Fibroblast of skin of scalp (primary cell): ENCODE data around the gene RNF220.
"Not testable (repeated sequence)": the region's sequence is repeated elsewhere in the genome, so short reads cannot be mapped to it uniquely, and the experiment has no call there.

Source experiments
- DNase-seq: peaks from one replicate; pipeline ENCODE4 v3.0.0-alpha.2; 2013

The RNF220 gene

GRCh38 chr1:44682883-44683265 is 277.8 kb downstream of the RNF220 start:
- DNase-seq = no peak

DNA sequence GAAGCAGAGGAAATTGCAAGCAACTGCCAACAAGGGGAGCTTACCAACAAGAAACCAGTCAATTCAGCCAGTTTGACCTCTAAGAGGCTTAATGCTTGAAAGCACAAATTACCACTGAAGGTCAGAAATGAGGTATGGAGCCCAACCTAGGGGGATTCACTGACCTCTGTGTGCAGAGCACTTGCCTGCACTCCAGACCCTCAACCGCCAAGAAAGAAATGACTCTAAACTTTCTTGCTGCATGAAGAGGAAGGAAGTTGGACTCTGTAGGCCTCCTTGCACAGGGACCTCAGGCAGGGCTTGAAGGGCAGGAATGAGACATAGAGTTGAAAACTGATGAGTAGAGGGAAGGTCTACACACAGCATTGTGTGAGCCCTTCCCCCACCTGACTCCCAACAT is 279.5 kb downstream of the RNF220 start:
- no peak for DNase-seq

GRCh38 chr1:44685218-44685617 is 280.2 kb downstream of the RNF220 start:
- no peak for DNase-seq

DNA sequence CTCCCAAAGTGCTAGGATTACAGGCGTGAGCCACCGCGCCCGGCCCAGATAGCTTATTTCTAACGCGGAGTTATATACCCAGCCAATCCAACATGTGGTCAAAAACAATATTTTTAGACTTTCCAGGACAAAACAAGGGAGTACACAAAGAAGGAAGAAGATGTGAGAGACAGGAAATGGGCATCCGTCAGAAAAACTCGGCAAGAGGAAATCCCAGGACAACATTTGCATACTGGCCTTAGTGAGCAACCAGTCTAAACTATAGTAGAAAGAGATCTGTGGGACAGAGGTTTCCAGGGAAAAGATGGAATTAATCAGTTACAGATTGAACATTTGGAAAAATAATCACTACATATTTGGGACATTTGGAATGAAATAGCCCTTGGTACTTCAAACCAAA is 280.8 kb downstream of the RNF220 start:
- DNase-seq = no peak

DNA sequence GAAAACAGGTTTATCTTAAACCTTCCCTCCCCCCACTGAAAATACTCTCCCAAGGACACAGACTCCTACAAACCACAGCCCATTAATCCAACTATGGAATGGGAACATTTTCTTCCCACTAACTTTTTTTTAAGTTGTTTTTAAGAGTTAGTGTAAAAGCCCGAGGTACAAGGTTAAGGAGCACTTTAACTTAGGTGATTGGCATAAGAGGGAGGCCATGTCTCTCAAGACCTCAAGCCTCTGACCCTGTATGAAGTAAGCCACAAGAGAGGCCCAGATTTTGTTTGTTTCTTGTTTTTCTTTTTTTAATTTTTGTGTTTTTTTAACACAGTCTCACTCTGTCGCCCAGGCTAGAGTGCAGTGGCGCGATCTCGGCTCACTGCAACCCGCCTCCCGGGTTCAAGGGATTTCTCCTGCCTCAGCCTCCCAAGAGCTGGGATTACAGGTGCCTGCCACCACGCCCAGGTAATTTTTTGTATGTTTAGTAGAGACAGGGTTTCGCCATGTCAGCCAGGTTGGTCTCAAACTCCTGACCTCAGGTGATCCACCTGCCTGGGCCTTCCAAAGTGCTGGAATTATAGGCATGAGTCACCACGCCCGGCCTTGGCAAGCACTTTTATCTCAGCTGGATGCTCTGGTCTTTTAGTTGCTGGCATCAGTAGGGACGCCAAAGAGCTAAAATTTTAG is 283.8 kb downstream of the RNF220 start:
- no peak for DNase-seq

DNA sequence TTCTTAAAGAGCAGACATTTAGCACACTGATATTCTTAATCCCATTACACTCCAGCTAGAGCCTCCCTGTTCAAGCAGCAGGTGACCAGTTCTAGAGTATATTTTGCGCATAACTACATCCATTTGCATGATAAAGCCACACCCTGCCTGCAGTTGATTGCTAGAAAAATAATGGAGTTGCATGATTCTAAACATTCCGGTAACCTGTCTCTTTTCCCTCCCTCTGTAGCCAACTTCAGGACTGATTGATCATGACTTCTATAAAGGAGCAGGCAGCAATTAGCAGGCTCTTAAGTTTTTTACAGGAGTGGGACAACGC is 284.4 kb downstream of the RNF220 start:
- no peak for DNase-seq

GRCh38 chr1:44693159-44693558 is 288.1 kb downstream of the RNF220 start:
- no peak for DNase-seq

- DNase-seq = no peak
Measured at GRCh38 chr1:44693900-44694299, 288.8 kb downstream of the RNF220 start.

DNA sequence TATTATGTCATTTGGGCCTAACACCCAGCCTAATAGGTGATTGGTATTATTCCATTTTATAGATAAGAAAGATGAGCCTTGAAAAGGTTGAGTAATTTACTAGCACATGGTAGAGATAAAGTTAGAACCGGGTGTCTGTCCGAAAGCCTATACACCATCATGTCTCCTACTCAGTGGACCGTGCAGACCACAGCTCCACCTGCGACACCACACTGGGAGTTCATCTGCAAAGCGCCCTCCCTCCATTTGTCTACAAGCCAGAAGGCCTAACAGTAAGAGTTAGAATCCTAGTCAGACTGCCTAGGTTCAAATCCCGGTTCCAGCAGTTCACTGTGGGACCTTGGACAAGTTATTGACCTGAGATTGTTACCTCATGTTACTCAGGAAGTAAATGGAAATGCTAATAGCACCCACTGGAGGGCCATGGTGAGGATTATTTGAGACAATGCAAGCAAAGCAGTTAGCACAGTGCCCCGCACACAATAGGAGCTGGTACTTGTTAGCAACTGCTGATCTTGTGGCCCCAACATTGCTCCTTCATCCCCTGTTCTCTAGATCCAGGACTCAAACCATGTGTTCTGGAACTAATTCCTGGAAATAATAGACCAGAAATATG is 289.9 kb downstream of the RNF220 start:
- DNase-seq = no peak

DNA sequence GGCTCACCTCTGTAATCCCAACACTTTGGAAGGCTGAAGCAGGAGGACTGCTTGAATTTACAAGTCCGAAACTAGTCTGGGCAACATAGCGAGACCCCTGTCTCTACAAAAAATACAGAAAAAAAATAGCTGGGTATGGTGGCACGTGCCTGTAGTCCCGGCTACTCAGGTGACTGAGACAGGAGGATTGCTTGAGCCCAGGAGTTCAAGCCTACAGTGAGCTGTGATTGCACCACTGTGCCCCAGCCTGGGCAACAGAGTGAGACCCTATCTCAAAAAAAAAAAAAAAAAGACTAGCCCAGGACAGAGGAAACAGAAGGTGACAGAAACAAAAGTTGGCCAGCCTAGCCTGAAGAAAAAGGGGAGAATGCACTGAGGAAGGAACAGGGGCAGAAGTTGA is 290.6 kb downstream of the RNF220 start:
- no peak for DNase-seq

GRCh38 chr1:44696101-44696500 is 291.0 kb downstream of the RNF220 start:
- DNase-seq = no peak

DNA sequence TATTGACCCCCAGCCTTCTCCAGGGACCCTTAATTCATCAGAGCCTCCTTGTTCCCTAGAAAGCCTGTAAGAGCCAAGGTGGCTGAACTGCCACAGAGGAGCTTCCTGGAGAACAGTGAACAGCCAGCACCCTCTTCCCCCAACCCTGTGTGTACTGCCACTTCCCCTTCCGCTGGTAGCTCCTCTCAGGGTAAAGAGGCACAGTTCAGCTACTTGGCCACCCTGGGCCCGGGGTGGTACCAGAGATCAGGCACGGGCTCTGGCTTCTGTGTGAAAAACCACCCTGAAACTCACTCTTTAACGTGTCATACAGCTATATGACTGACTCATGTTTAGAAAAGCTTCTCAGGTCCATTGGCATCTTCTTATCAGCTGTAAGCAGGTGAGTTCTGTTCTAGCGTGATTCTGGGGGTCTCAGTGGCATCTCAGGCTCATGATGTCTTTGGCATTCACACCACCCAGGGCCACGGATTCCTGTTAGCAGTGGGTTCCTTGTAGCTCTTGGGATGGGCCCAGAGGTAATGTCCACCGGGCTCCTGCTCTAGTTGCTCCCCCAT is 291.8 kb downstream of the RNF220 start:
- no peak for DNase-seq

- DNase-seq = no peak
Measured at GRCh38 chr1:44698138-44698537, 293.1 kb downstream of the RNF220 start.

GRCh38 chr1:44699375-44699774 is 294.3 kb downstream of the RNF220 start:
- not testable (repeated sequence) for DNase-seq

GRCh38 chr1:44700573-44700972 is 295.5 kb downstream of the RNF220 start:
- DNase-seq = no peak

- no peak for DNase-seq
Measured at GRCh38 chr1:44701141-44701573, 296.1 kb downstream of the RNF220 start.
